Measurements from ENCODE around the gene NHLH1.

- no peak for TF ChIP-seq POLR2AphosphoS5 (IDR thresholded peaks at IDR 0.05; ENCODE audit: low read depth, low read length)
- TF ChIP-seq TAF1 (IDR thresholded peaks at IDR 0.05; ENCODE audit: borderline replicate concordance, insufficient read depth, low read length) = no peak
- no peak for TF ChIP-seq REST (IDR thresholded peaks at IDR 0.05; ENCODE audit: insufficient read depth in 1 of 2, low read depth in 2 of 2, low read length in 2 of 2)
- TF ChIP-seq SIN3A (IDR thresholded peaks at IDR 0.05; ENCODE audit: borderline replicate concordance, insufficient read depth, low read length) = no peak
These were observed 51.6 kb downstream of the NHLH1 start for GRCh38 chr1:160418483-160418882.
